GM21390 (cell line): ENCODE measurements around the gene ASPG.

Source experiments
- ATAC-seq: cut with Tn5 transposase; IDR thresholded peaks from one replicate; pipeline ENCODE4 v1.9.1; 2021; ENCODE audit not compliant: unreplicated experiment

The ASPG gene

GRCh38 chr14:104104076-104104901 is 18.8 kb downstream of the ASPG start:
- no peak for ATAC-seq

- no peak for ATAC-seq
Measured at GRCh38 chr14:104105071-104105821, 19.7 kb downstream of the ASPG start.

DNA sequence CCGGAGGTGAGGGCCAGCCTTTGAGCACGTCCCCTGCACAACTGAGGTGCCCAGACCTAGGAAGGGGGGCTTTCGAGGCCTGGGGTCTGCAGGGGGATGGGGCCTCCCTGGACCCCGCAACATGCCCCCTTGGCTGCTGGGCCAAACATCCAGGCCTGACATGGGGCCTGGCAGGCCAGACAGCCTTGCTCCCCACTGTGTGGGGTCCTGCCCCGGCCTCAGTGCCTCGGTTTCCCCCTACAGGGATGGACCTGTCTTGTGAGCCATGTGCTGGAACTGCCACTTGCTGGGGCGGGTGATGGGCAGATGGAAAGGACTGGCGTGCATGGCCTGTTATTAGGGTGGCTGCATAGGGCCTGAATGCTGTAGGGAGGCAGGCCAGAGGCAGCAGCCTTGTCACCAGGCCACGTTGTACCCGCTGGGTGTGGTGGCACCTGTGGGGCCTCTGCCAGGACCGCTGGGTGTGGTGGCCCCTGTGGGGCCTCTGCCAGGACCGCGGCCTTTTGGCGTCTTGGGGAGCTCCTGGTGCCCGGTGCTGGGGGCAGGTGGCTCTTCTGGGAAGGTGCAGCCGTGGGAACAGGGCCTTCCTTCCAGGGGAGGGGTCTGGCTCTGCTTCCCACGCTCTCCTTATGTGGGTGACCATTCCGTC is 20.4 kb downstream of the ASPG start:
- ATAC-seq, result no peak

GRCh38 chr14:104106471-104106991 is 21.0 kb downstream of the ASPG start:
- ATAC-seq, result no peak

- ATAC-seq, result no peak
Measured at GRCh38 chr14:104107101-104107581, 21.6 kb downstream of the ASPG start.

- no peak for ATAC-seq
Measured at GRCh38 chr14:104107611-104108569, 22.4 kb downstream of the ASPG start.

GRCh38 chr14:104108570-104109541 is 23.4 kb downstream of the ASPG start:
- ATAC-seq, result no peak

- ATAC-seq, result no peak
Measured at GRCh38 chr14:104109731-104110361, 24.3 kb downstream of the ASPG start.

GRCh38 chr14:104110491-104111209 is 25.1 kb downstream of the ASPG start:
- no peak for ATAC-seq

GRCh38 chr14:104111301-104112112 is 26.0 kb downstream of the ASPG start:
- ATAC-seq, result no peak

DNA sequence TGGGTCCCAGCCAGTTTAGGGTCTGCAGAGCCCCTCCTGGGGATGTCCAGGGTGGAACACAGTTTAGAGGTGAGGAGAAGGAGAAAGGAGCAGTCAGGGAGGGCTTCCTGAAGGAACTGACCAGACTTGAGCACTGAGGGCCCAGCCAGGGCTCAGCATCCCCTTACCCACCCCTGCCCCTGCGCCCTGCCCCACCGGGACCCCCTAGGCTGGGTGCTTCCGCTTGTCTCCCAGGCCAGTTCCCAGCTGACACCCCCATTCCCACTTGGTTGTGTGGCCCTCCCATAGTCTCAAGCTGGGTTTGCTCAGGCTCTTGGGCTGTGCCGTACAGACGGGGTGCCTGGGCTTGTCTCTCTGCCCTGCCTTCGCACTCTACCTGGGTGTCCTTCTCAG is 26.6 kb downstream of the ASPG start:
- ATAC-seq, result no peak

DNA sequence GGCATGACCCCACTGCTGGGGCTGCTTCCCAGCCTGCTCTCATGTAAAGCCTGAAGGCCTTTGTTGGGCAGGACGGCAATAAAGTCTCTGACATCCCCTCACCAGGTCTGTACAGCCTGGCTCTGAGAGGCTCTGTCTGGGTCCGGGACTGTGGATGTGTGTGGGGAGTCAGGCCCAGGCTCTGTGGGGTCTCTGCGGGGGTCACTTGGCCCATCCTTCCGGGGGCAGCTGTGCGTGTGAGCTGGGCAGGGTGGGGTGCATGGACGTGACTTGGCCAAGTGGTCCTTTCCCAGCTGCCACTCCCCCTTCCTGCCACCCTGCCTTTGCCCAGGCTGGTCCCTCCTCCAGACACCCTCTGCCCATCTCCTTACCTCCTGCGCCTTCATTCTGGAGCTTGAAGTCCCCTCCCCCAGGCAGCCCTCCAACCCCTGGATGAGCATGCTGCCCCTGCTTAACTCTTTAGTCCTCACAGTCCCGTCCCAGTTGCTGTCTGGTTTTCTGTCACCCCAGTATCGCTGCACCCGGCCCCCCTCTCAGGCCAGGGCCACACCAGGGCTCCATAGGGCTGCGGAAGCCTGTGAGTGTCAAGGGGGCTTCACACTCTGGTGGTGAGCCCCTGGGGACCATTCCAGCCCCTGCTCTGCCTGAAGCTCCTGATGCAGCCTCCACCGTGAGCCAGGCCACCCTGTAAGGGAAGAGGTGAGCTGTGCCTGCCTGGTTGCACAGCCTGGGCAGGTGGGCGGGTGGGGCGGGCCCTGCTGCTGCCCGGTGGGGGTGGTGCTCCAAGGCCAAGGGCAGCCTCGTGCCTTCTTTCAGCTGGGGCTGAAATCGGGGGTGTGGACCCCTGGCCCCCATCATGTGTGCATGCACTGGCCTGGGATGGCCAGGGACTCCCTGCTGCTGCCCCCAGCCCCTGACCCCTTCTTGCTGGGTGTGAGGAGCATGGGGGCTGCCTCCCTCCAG is 27.4 kb downstream of the ASPG start:
- no peak for ATAC-seq

DNA sequence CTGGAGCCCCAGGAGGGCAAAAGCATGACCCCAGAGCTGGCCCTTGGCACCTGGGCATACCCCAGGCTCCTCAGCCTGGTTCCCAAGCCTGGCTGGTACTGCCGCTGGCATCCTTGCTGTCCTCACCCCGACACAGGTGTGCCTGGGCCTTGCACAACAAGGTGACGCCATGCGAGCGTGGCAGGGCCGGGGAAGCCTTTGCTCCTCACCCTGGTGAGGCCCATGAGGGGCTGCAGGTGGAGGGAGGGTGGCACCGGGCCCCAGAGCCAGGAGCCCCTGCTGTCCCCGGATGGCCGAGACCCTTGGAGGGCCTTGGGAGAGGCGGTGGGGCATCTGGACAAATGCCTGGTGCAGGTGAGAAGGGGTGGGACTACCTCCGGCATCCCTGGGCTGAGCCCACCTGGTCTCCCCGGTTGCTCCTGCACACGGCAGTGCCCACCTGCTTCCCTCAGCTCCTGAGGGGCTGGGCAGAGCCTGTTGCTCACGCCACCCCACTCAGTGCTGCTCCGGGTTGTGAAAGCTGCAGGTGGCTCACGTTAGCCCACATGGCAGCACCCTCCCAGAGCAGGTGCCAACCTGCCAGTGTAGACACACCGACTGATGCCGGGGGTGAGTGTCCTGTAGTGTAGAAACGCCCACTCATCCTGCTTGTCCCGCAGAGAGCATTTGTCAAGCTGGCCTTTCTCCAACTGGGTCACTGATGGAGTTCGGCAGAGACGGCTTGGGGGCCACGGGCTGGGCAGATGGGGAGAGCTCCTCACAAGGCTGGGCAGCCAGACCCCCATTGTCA is 28.3 kb downstream of the ASPG start:
- ATAC-seq, result no peak

DNA sequence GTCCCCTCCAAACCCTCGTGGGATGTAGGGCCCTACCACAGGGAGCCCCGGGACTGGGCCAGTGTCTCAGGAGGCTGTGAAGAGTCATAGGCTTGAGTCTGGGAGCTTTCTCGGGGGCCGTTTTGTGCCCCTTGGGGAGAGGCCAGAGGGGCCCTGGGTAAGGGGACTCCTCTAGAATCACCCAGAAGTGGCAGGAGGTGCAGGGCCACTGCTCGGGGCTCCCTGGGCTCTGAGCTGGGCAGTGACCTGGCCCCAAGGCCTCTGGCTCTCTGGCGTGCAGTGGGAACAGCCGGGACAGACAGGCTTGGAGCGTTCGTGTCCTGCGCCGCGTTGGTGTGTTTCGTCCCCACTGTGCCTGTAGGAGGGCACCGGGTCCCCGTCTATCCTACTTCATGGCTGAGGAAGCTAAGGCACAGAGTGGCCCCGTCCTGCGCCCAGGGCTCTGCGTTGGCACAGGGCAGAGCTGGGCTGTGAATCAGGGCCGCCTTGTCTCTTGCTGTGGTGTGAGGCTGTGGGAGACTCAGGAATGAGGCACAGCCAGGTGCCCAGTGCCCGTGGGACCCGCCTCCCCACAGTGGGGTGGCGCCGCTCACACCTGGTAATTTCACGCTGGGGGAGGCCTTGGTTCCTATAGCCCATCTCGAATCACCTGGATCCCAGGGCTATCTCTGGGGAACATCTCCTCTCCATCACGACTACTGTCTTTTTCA is 29.1 kb downstream of the ASPG start:
- ATAC-seq, result no peak
